ENCODE data around the gene ABHD16A.
"Not testable (repeated sequence)": the region's sequence is repeated elsewhere in the genome, so short reads cannot be mapped to it uniquely, and the experiment has no call there.

ABHD16A gene

GRCh38 chr6:31713991-31714684, 11.0 kb upstream of the ABHD16A start:
- DNase-seq (ENCODE audit: low spot score) = no peak

GRCh38 chr6:31713465-31713864, 10.3 kb upstream of the ABHD16A start:
- no peak for DNase-seq (ENCODE audit: low spot score)

- no peak for DNase-seq (ENCODE audit: low spot score)
Observed at GRCh38 chr6:31712296-31712695, 9.2 kb upstream of the ABHD16A start.

- DNase-seq (ENCODE audit: low spot score) = no peak
Observed at GRCh38 chr6:31711233-31711632, 8.1 kb upstream of the ABHD16A start.

GRCh38 chr6:31710523-31711219, 7.5 kb upstream of the ABHD16A start:
- DNase-seq (ENCODE audit: low spot score) = no peak

- DNase-seq (ENCODE audit: low spot score) = not testable (repeated sequence)
Observed at GRCh38 chr6:31709157-31709556, 6.0 kb upstream of the ABHD16A start.

GRCh38 chr6:31708224-31708623, 5.1 kb upstream of the ABHD16A start:
- DNase-seq (ENCODE audit: low spot score) = no peak

- DNase-seq (ENCODE audit: low spot score) = no peak
Observed at GRCh38 chr6:31707701-31708100, 4.6 kb upstream of the ABHD16A start.

- no peak for DNase-seq (ENCODE audit: low spot score)
Observed at GRCh38 chr6:31706599-31706998, 3.5 kb upstream of the ABHD16A start, which contains the start of gene LY6G6F. Gene LY6G6F, plus strand, starts transcription at chr6:31706866. Its CDS starts 41 bp downstream, at chr6:31706907.

GRCh38 chr6:31705931-31706330, 2.8 kb upstream of the ABHD16A start:
- no peak for DNase-seq (ENCODE audit: low spot score)

- peak; percentile 16 for DNase-seq (ENCODE audit: low spot score)
Observed at GRCh38 chr6:31702405-31702818, 712 bp downstream of the ABHD16A start.

- DNase-seq (ENCODE audit: low spot score) = no peak
Observed at GRCh38 chr6:31701666-31702404, 1.3 kb downstream of the ABHD16A start.

GRCh38 chr6:31700740-31701401, 2.3 kb downstream of the ABHD16A start:
- no peak for DNase-seq (ENCODE audit: low spot score)

GRCh38 chr6:31697555-31697954, 5.6 kb downstream of the ABHD16A start:
- DNase-seq (ENCODE audit: low spot score) = no peak

- DNase-seq (ENCODE audit: low spot score) = no peak
Observed at GRCh38 chr6:31693535-31693934, 9.6 kb downstream of the ABHD16A start.

GRCh38 chr6:31692886-31693285, 10.2 kb downstream of the ABHD16A start:
- no peak for DNase-seq (ENCODE audit: low spot score)

- no peak for DNase-seq (ENCODE audit: low spot score)
Observed at GRCh38 chr6:31692353-31692752, 10.8 kb downstream of the ABHD16A start.

GRCh38 chr6:31691564-31692108, 11.5 kb downstream of the ABHD16A start:
- DNase-seq (ENCODE audit: low spot score) = no peak

GRCh38 chr6:31691078-31691463, 12.1 kb downstream of the ABHD16A start:
- no peak for DNase-seq (ENCODE audit: low spot score)

GRCh38 chr6:31690231-31691077, 12.7 kb downstream of the ABHD16A start:
- DNase-seq (ENCODE audit: low spot score) = no peak
